NCI-H2196 (cell line): ENCODE data around the gene SPTLC1.

Experiments
- DNase-seq: peaks from one replicate; lab custom pipeline; 2025; ENCODE audit not compliant: unreplicated experiment; lab: John Stamatoyannopoulos, UW

Gene SPTLC1

DNA sequence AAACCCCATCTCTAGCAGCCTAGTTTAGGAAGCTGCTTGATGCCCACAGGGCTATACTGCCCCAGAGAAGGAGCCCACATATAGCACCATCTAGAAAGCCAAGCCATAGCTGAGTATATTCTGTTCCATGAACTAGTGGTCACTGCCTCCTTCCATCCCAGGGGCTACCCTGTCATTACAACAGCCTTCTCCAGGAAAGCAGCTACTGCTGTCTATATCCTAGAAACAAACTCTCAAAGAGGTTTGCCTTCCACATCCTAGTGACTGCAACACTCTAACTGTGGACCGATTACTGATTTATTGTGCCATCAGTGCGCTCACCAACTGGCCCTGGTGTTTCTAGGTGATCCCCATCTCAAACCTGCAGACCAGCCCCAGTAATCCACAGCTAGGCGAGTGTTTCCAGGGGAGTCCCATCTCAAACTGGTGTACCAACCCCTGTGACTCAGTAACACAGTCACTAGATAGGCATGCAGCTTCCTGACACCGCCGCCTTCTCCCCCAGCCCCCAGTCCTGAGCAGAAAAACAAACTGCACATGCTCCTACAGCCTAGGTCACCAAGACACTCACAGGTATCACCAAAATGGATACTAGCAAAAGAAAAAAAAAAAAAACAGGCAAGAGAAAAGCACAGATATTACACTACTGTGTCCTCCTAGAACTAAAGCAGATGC, 14.8 kb downstream of the SPTLC1 start:
- no peak for DNase-seq

- no peak for DNase-seq
Observed at GRCh38 chr9:92098638-92099037, 16.6 kb downstream of the SPTLC1 start.

DNA sequence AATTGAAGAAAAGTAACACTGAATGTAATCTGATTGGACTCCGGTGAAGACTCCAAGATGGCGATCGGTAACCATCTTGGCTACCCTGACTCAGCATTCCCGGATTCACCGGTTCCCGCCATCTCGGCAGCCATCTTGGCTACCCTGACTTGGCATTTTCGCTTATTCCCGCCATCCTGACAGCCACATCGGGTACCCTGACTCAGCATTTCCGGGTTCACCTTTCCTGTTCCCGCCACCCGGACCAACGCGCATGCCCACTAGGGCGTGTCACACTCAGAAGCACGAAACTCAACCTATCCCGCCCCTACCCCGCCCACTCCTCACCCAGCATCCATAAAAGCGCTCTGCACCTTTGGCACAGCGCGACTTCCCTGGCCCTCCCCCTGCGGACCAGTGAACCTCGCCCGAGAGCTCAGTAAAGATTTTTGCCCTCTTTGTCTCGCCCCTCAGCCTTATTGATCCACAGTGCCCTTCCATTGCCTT, 17.2 kb downstream of the SPTLC1 start:
- DNase-seq: no peak

GRCh38 chr9:92095236-92095635, 20.0 kb downstream of the SPTLC1 start:
- no peak for DNase-seq

DNA sequence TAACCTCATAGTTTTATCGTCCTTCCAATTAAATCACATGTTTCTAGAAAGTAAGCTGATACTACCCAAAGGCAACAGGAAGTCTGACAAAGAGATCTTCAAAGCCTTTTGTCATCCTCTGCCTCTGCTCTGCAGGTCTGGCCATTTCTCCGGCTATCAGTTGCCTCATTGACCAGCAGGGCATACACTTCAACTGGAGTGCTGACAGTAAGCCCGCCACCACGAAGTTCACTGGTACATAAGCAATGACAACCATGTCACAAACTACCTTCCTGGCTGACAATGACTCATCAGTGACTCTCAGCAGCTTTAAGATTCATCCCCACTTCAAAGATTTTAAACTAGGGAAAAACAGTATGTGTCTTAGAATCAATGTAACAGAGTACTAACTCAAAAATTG, 20.6 kb downstream of the SPTLC1 start:
- DNase-seq: no peak

- DNase-seq: no peak
Observed at GRCh38 chr9:92077888-92078287, 37.3 kb downstream of the SPTLC1 start.

GRCh38 chr9:92071634-92072033, 43.6 kb downstream of the SPTLC1 start:
- DNase-seq: no peak

DNA sequence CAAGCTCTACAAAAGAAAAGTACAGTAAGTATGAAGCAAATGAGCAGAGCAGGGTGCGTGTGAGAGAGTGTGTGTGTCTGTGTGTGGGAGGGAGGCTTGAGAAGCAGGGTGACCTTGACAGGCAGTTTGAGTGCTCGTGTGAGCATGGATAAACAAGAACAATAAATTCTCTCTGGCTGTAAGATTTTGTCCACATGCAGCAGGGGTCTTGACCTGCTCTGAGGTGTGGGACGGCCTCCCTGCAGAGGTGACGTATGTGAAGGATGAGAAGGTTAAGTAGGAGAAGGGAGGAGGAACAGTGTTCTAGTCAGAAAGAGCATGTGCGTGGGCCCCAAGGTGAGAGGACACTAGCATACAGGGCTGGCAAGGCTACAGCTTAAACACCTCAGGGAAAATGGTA, 49.0 kb downstream of the SPTLC1 start:
- DNase-seq: no peak

GRCh38 chr9:92064711-92065110, 50.5 kb downstream of the SPTLC1 start:
- no peak for DNase-seq

GRCh38 chr9:92061184-92061583, 54.0 kb downstream of the SPTLC1 start:
- DNase-seq: no peak

DNA sequence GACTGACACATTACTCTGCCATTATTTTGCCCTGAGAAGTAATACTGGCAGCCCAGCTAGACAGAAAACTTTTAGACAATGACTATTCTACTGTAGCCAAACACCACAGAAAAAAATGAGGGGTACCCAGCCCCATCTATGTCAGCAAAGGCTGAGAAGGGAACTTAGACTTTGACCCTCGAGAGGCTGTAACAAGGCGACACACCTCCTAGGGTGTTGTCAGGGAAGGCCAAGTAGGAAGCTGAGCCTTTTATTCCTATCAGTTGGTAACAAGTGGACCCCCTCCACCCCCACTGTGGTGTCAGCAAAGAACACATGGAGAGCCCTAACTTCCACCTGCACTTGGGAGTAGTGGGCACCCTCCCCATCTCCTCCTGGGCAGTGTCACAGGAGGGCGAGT, 55.6 kb downstream of the SPTLC1 start:
- DNase-seq: no peak

- DNase-seq: no peak
Observed at GRCh38 chr9:92058723-92059444, 56.3 kb downstream of the SPTLC1 start.

DNA sequence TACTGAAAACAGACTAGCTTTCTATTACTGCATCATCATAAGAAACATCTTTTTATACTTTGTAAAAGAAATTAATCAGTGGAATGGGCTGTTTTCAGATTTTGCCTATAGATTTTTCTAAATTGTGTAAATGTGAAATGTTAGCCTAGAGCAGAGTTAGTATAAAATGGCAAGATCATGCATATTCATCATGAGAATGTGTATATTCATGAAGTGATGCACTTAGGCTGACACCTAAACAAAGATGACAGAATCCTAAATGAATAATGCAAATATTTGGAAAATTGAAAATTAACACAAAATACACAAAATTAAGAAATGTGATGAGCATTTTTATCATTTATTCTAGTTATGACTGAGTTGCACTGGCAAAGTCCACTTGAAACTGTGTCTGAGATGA, 57.2 kb downstream of the SPTLC1 start:
- DNase-seq: no peak

DNA sequence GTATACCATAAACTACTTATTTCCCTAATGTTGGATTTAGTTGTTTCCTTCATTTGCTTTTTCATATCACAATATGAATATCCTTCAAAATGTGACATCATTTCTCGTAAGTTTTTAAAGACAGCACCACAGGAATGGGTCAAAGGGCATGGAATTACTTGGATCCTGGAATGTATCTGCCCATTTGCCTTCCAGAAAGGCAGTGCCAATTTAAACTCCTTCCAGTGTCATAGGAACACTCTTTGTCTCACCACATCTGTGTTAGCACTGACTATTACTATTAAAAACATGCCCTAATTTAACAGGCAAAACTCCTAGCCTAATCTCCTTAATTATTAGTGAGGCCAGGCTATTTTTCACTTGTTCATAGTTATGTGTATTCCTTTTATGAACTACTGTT, 58.0 kb downstream of the SPTLC1 start:
- DNase-seq: no peak

- DNase-seq: no peak
Observed at GRCh38 chr9:92055624-92056023, 59.6 kb downstream of the SPTLC1 start.

- DNase-seq: no peak
Observed at GRCh38 chr9:92048924-92049625, 66.1 kb downstream of the SPTLC1 start.

DNA sequence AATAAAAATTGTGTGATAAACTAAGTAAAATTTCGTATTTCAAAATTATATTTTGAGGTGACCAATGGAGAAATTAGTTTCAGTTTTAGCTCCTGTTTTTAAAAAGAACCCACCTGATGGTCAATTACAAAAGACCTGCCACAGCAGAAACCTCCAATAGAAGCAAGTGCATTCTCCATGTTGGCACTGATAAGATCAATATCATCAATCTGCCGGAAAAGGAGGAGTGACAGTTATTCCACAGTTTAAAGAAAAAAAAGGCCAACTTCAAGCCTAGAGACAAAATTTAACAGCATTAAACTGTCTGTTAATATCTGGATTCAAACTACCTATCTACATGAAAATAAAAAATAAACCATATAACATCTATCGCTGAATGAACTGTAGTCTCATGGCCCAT, 67.7 kb downstream of the SPTLC1 start:
- DNase-seq: no peak

DNA sequence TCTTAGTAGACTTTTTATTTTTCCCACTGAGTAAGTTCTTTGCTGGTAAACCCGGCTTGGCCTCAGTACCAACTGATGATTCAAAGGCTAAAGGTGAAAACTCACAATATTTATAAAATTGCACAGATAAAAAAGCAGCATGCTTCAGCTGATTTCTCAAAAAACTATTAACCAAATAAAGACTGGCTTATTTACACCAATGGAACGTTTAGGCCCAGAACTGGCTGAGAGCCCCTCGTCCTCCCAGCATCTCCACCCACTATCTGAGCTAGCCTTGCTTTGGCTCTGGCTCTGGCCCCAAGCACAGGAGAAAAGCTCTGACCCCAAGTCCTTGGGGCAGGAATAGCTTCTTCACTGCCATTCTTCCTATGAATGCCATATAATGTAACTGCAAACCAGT, 68.5 kb downstream of the SPTLC1 start:
- DNase-seq: no peak

GRCh38 chr9:92044936-92045335, 70.3 kb downstream of the SPTLC1 start:
- DNase-seq: no peak

GRCh38 chr9:92043002-92043401, 72.2 kb downstream of the SPTLC1 start:
- DNase-seq: no peak

DNA sequence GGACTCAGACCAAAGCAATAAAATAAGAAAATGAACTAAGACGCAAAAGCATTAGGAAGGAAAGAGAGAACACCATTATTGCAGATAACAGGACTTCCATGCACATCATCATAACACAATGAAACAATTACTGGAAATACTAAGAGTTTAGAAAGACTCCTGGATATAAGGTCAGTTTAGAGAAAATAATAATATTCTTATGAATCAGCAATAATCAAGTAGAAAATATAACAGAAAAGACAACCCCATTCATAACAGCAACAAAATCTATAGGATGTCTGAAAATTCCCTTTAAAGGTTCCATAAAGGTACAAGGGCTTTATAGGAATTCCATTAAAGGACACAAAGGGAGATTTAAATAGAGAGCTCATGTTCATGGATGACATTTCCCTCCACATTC, 73.0 kb downstream of the SPTLC1 start:
- no peak for DNase-seq

GRCh38 chr9:92036756-92037155, 78.5 kb downstream of the SPTLC1 start:
- DNase-seq: no peak
